GM21529 (cell line): ENCODE results near the gene FAM180B.

ENCODE experiments used
- ATAC-seq: cut with Tn5 transposase; IDR thresholded peaks from one replicate; pipeline ENCODE4 v1.9.1; 2021; ENCODE audit not compliant: unreplicated experiment

Gene FAM180B

DNA sequence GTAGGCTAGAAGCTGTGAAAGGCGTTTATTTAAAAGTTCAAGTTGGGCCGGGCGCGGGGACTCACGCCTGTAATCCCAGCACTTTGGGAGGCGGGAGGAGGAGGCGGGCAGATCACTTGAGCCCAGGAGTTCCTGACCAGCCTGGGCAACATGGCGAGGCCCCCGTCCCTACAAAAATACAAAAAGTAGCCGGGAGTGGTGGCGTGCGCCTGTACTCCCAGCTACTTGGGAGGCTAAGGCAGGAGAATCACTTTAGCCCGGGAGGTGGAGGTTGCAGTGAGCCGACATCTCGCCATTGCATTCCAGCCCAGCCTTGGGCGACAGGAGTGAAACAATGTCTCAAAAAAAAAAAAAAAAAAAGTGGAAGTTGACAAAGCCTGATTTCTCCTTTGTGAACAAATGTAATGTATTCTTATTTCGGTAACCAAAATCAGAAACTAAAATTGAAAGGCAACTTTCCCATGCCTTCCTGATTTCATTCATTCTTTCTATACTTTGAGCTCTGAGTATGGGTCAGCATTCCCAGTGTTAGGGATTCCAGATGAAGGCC is 20.3 kb upstream of the FAM180B start:
- no peak for ATAC-seq

DNA sequence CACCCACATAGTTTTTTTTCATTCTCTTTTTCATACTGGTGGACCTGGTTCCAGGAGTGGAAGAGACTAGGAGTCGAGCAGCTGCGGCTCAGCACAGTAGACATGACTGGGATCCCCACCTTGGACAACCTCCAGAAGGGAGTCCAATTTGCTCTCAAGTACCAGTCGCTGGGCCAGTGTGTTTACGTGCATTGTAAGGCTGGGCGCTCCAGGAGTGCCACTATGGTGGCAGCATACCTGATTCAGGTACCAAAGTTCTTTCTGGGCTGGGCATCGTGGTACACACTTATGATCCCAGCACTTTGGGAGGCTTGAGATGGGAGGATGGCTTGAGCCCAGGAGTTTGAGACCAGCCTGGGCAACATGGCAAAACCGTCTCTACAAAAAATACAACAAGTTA is 16.8 kb upstream of the FAM180B start:
- ATAC-seq, result no peak

DNA sequence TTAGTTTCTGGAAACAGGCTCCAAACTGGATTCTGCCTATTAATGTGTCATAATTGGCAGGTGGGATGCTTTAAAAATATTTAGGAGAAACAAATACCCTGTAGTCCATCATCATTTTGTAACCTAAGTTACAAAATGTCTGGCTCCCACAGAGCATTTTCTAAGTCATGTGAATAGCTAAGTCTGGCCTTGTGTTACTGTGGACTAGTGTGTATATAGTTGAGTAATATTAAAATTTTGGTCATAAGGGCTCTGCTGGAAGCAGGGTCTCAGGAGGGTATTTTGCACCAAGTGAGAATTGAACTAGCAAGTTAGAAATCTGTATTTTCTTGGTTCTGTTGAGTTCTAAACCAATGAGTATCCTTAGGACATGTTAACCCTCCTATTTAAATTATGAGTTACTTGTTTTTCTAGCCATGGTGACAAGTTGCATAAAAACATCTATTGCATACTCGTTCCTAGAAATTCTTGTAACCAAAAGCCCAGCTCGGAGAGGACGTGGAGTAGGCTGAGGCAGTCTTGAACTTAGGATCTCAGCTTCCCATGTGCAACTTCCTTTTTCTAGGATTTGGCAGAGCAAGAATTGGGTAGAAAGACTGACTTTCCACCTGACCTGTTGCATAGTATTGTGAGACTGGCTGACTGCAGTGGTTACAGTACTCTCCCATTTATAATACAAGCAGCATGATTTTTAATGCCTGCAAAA is 15.7 kb upstream of the FAM180B start:
- ATAC-seq, result no peak

DNA sequence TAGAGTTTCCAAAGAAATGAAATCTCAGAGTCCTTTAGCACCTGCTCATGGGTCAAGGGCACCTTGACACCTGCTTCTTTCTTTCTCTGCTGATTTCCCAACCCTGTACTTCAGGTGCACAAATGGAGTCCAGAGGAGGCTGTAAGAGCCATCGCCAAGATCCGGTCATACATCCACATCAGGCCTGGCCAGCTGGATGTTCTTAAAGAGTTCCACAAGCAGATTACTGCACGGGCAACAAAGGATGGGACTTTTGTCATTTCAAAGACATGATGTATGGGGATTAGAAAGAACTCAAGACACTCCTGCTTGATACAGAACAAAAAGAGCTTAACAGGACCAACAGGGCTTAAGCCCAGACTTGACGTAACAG is 15.1 kb upstream of the FAM180B start:
- no peak for ATAC-seq

DNA sequence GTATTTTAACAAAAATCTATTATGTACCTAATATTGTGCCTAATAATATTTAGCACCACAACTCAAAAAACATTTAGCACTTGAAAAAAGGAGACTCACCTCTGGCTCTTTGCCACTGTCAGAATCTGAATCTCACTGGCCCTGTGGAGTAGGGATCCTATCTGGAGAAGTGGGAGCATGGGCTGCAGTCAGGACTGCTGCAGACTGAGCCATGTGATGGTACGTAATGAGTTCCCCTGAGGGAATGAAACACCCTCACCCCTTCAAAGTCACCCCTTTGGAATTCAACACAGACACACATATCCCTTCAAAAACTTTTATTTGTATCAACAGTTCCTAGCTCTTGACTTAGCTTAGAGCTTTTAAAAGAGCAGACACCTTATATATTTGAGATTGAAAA is 14.6 kb upstream of the FAM180B start:
- ATAC-seq, result no peak

DNA sequence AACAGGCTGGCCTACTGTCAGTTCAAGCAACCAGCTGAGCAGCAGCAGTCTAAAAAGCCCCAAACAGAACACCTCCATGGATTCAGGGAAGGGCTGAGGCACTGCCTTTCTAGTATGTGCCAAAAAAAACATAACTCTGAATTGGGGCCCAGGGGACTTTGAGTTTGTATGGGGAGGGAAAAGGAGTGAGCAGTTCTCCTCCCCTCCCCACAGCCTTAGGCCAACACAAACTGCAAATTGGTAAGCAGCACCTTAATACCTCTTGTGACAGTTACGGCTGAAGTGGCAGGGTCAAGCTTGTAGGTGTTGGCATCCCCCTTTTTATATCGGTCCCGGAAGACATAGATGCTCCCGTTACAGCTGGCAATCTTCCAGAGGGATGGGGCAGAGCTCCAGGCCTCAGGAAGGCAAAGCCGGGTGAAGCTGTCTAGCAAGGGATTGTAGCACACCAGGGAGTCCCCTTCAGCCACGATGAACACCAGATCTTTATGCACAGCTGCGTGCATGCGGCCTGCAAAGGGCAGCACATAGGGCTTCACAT is 13.7 kb upstream of the FAM180B start:
- ATAC-seq, result no peak

DNA sequence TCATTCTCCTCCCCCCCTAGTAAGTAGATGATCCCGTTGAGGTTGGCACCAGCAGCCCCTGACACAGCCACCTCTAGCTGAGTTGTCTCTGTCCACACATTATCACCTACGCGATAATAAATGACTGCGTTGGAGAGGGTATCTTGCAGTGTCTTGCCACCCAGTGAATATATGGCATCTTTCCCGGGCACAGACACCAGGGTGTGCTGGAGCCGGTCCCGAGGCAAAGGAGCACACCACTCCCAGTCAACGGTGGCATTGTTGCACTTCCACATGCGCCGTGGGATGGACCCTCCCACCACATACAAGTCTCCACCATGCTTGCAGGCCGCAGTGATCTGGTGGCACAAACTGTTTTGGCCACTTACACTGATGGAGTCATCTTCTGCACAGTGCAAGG is 13.2 kb upstream of the FAM180B start:
- no peak for ATAC-seq

DNA sequence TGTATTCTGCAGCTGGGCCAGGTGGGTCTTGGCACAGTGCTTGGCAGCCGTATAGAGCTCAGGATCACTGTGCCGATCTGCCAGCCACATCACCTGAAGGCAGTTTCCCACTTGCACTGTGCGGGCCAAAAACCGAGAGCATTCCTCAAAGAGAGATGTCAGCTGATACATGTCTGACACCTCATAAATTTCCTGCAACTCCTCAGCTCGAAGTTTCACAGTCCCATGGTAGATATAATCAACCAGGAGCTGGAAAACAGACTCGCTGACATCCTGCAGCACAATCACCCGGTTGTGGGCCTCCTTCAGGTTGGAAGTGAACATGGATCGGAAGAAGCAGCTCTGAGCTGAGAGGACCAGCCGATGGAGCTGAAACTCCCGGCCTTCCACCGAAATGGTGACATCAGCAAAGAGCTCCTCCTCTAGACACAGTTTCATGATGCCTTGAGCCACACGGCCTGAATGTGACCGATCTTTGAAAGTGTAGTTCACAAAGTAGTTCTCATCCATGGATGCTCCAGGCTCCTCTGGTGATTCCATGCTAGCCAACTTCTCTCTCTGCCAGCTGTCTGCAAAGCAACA is 8.9 kb upstream of the FAM180B start:
- ATAC-seq, result no peak

DNA sequence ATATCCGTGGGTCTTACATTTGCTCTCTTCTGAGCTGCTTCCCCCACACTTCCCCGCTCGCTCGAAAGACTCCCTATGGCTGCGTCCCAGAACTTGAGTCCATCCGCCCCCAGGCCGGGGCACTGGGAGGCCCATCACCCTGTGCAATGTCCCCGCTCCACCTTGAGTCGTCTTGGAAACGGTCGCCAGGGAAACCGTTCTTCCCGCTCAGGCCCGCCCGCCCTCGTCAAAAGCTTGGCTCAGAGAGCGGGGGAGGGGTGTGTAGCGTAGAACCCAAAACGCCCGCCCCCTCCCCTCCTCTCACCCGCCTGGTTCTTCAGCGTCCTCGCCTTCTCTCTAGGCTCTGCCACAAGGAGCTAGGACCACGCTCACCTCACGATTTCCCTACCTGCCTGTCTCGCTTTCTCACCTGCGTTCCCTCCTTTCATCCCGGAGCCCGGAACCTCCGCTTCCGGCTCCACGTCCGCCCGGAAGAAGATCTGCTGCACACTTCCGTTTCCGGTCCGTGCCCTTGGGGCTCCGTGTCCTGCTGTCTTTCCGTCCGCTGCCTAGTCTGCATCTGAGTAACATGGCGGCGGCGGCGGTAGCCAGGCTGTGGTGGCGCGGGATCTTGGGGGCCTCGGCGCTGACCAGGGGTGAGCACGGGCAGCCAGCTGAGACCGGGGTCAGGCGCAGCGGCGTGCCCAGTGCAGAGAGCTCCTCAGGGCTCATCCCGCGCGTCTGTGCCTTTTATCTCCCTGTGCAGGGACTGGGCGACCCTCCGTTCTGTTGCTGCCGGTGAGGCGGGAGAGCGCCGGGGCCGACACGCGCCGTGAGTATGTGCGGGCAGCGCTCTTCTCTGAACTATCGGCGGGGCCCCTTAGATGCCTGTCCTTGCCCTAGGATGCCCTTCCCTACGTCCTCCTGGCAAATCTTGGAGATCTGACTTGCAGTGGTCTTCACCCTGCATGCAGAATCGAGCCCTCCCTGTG is 7.7 kb upstream of the FAM180B start, which contains the start of the genes KBTBD4 and NDUFS3:
KBTBD4 (minus strand) TSS at position 447 of the 971 bp plus-strand sequence; CDS start at position 428, 19 bp downstream.
NDUFS3 (plus strand) TSS at position 551 of the 971 bp plus-strand sequence; CDS start at position 569, 18 bp downstream.
- ATAC-seq, result peak; percentile 92

DNA sequence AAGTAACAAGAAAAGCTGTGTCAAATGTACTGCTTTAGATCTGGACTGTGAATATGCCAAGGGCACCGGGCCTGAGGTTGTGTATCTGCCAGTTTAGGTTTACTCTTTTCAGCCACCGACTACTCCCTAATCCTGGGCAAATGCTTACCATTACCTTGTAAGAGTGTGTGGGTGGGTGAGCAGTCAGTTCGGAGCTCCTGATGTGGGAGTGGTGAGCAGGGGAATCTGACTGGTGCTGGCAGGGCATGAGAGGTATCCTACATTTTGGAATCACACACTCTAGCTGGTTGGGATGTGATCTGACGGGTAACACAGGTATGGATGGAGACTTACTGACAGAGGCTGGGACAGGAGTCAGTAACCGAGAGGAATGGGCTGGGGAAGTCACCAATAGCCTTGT is 2.6 kb upstream of the FAM180B start:
- ATAC-seq, result no peak

DNA sequence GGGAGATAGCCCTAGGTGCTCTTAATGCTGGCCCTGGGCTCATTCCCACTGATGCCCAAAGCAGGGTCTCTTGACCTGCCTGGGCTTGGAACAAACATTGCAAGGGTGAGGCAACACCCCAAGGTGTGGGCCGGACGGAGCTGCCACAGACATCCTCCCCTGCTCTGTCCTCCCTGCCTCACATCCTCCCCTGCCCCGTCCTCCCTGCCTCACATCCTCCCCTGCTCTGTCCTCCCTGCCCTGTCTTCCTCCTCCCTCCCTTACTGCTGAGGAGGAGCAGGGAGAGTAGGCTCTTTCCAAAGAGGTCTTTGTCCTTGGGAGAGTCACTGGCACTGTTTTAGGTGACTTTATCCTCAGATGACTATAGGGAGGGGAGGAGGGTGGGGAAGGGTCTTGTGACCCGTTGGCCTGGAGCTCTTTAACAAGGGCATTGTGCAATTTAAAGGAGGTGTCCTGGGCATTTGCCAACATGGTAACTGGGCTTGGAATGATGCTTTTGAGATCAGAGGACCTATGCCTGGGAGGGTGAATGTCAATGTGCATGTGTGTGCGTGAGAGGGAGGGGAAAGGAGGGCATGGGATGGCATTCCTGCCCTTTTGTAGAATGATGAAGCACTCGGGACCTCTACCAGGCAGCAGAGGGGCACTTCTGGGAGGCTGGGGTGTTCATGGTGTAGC is 700 bp downstream of the FAM180B start:
- no peak for ATAC-seq

DNA sequence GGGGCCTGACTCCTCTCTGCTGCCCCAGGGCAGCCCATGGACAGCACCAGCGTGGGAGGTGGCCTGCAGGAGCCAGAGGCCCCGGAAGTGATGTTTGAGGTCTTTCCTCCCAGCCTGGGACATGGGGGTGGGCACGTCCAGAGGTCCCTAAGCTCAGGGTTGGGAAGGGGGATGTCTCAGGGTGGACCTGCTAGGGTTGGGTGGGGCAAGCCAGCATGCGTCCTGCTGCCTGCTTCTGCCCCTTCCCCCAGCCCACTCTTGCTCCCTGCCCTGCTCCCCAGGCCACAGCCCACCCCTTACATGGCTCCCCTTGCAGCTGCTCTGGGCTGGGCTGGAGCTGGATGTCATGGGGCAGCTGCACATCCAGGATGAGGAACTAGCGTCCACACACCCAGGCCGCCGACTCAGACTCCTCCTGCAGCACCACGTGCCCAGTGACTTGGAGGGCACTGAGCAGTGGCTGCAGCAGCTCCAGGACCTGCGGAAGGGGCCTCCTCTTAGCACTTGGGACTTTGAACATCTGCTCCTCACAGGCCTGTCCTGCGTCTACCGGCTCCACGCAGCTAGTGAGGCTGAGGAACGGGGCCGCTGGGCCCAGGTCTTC is 1.3 kb downstream of the FAM180B start:
- no peak for ATAC-seq

DNA sequence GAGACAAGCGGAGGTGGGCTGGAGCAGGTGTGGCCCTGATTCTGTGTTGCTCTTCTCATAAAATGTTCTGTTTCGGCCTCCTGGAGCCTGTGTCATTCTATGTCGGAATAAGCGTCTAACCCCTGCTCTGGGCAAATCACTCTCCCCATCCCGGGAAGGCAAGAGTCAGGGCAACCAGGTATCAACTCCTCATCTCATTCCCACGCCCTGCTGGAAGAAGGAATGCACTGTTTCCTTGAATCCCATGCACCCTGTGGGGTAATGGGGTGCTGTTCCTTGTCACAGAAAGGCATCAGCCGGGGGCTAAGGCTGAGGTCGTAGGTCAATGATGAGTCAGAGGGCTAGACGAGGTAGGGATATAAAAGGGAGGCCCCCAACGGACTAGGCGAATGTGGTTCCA is 2.6 kb downstream of the FAM180B start:
- ATAC-seq, result no peak

DNA sequence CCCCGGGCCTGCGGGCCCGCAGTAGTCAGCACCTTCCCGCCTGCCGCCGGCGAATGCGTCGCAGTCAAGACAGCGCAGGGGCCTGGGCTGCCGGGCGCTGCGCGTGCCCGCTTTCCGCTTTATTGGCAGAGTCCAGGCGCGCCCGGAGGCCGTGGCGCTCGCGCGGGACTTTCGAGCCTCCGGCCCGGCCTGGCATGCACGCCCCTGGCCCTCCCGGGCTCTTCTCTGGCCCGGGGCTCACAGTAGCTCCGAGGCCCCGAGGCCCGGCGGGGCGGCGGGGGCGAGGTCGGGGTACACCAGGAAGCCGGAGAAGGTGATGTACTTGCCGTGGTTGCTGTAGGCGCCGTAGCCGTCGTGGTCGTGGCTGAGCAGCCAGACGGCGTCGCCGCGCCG is 3.1 kb downstream of the FAM180B start:
- no peak for ATAC-seq

DNA sequence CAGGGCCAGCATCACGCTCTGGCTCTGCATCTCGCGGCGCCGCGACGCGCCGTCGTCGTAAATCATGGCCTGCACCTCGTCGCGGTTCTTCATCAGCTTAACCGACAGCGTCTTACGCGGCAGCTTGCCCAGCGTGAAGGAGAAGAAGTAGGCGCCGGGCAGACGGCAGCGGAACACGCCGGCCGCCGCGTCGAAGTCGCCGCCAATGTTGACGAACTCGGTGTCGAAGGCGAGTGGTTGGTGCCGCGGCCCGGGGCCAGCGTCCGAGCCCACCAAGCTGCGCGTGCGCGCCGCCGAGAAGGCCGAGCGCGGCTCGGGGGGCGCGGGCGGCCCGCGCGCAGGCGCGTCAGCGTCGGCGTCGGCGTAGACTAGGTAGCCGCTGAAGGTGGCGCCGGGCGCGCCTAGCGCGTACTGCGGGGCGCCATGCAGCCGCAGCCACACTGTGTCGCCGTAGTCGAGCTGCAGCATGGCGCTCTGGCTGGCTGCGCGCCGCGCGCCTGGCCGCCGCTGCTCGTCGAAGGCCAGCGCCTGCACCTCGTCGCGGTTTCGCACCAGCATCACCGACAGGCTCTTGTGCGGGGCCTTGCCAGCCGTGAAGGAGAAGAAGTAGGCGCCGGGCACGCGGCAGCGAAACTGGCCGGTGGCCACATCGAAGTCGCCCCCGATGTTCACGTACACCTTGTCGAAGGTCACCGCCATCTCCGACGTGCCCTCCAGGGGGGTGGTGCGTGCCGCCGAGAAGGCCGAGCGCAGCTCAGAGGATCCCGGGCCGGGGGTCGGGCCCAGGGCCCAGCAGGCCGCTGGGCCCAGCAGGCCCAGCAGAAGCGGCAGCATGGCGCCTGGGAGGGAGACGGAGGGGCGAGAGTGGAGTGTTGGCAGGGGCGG is 3.7 kb downstream of the FAM180B start:
- no peak for ATAC-seq

DNA sequence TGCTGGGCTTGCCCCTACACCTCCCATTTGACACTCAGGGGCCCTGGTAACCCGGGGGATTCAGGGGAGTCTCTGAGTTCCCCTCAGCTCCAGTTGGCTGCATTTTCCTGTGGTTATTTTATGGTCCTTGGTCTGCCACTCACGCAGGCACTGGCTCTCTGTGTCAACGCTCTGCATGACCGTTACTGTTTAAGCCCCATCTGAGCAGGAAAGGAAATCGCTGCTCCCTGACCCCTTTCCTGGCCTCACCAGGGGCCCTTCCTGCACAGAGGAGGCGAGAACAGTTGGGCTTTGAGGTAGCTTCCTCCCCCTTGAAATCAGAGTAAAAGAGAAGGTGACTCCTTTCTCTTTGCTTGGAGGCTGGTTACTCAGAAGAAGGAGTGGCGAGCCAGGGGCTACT is 5.3 kb downstream of the FAM180B start:
- ATAC-seq, result no peak

DNA sequence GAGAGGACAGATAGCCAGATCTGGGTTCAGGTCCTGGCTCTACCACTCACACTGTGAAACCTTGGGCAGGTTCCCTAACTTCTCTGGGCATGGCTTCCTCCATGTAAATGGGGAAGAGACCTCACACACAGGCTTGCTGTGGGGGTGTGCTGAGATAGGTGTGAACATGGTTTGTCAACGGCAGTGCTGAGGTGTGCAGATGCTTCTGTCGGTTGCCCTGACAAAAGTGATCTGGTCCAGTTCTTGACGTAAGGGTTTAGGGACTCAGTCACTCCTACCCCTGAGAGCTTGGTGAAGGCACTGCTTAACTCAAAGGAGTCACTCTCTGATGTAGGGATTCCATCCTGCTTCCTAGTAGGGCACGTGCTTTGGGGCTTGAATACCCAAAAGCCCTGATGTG is 5.8 kb downstream of the FAM180B start:
- ATAC-seq, result no peak

DNA sequence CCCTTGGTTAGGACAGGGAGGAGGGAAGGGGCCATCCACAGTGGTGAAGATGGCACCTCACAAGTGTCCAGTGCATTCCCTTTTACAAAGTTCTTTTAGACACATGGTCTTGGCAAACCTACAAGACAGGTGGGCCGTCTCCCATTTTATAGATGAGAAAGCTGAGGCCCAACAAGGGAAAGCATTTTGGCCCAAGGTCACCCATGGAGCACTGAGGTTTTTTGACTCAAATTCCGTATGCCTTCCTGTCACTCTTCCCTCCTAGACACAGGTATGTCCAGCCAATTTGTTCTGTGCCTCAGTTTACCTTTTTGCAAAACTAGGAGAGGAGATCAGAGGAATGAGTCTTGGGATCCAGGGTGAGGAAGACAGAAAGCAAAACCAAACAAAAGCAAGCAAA is 6.5 kb downstream of the FAM180B start:
- ATAC-seq, result no peak

DNA sequence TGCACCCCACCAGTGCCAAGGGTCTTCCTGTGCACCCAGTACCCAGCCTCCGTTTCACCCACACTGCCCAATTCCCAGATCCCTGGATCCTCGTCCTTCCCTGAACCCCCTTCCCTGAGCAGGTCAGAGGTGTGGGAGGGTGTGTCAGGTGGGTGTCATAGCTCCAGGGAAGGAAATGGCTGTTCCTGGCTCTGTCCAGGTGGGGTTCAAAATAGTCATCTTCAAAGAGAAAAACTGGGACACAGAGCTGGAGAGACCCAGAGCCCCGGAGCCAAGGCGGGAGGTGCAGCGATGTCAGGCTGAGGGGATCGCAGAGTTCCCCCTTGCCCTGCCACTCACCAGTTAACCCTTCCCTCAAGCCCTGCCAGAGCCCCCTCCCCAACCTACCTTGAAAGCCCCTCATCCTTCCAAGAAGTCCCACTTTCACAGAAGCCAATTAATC is 7.0 kb downstream of the FAM180B start:
- ATAC-seq, result no peak
